Subcutaneous adipose tissue (tissue), 4 donors: ENCODE results near the gene ATF4. TPM values are rescaled to one million over a fixed set of nuclear protein-coding genes. Genes with fewer than 3 reads are reported as not detected.

Experiments used
- CTCF ChIP-seq: fragments of 450-650 bp; IDR thresholded peaks from one replicate; pipeline ENCODE4 v1.5.1; 2016; ENCODE audit warnings: low read depth, mild to moderate bottlenecking, control low read depth, antibody characterized with exemption, moderate library complexity
- total RNA-seq, 4 donors: library from RNA; depleted of rRNA; stranded (reverse); fragments of >200 nt; gene quantifications; one replicate each; pipeline ENCODE4 v1.1.0, GENCODE V29; 2016

Gene ATF4
- total RNA-seq, 4 donors from 2014 or later: 333 to 430 (median 399) TPM

DNA sequence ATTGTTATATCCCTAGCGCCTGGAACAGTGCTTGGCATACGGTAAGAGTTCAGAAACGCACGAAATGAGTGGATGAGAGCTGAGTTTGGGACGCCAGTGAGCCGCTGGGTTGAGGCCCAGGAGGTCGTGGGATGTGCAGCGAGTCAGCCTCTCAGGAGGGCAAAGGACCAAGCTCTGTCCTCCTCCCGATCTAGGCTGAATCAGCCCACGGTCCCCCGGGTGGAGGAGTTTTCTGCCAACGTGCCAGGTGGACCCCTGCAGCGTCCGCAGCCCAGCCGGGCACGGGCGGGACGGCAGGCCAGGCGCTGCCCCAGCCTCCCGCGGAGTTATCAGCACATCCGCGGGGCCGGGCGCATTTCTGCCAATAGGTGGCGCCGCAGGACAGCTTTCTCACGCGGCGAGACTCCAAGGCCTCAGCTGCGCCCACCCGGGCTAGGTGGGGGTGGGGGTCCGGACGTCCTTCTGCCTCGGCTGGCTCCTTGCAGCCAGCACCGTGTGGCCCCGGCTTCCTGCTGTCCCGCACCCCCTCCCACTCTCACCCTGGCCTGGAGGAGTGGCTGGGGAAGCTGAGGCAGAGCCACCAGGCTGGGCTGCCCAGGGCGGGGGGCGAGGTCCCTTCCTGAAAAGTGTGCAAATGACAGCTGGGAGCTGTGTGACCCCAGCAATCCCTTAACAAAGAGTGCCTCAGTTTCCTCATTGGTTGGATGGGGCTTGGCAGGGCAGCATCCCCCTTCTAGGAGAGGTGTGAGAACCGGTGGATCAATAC is 14.4 kb downstream of the ATF4 start:
- TF ChIP-seq CTCF: no peak

GRCh38 chr22:39535357-39535725 is 15.0 kb downstream of the ATF4 start:
- TF ChIP-seq CTCF: no peak

DNA sequence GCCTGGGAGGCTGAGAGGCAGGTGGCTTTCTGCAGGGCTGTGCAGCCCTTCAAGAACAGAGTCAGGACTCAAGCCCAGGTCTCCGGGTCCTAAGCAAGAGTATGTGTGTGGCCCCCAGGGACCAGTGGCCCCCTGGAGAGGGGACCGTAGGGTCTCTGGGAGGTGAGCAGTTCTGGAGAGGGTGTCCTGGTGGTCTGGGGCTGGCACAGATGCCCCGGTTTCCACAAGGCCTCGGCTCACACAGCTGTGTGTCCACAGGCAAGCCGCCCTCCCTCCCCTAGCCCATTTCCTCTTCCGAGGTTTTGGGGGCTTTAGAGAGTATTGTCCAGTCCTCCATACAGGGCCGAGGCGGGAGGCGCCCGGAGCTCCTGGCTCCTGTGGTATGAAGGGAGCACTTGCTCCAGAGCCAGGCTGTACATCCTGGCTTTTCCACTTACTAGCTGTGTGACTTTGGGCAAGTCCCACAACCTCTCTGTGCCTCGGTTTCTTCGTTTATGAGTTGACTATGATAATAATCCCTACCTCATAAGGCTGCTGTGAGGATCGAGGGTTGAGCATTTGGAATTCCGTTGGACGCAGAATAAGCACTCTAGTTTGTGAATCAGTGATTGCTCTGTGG is 15.6 kb downstream of the ATF4 start:
- TF ChIP-seq CTCF: no peak

- no peak for TF ChIP-seq CTCF
Observed at GRCh38 chr22:39536711-39537110, 16.3 kb downstream of the ATF4 start.

- no peak for TF ChIP-seq CTCF
Observed at GRCh38 chr22:39537975-39538374, 17.6 kb downstream of the ATF4 start.

- TF ChIP-seq CTCF: no peak
Observed at GRCh38 chr22:39543095-39543494, 22.7 kb downstream of the ATF4 start.

GRCh38 chr22:39545386-39546365 is 25.3 kb downstream of the ATF4 start:
- no peak for TF ChIP-seq CTCF
